ENCODE data around the gene BNIP1.

- TF ChIP-seq, protein P1, sequence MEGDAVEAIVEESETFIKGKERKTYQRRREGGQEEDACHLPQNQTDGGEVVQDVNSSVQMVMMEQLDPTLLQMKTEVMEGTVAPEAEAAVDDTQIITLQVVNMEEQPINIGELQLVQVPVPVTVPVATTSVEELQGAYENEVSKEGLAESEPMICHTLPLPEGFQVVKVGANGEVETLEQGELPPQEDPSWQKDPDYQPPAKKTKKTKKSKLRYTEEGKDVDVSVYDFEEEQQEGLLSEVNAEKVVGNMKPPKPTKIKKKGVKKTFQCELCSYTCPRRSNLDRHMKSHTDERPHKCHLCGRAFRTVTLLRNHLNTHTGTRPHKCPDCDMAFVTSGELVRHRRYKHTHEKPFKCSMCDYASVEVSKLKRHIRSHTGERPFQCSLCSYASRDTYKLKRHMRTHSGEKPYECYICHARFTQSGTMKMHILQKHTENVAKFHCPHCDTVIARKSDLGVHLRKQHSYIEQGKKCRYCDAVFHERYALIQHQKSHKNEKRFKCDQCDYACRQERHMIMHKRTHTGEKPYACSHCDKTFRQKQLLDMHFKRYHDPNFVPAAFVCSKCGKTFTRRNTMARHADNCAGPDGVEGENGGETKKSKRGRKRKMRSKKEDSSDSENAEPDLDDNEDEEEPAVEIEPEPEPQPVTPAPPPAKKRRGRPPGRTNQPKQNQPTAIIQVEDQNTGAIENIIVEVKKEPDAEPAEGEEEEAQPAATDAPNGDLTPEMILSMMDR (conservative IDR thresholded peaks at IDR 0.05; ENCODE audit: low read length): no peak
- TF ChIP-seq EZH2phosphoT487 (IDR thresholded peaks at IDR 0.05; ENCODE audit: borderline replicate concordance): no peak
These were observed 61.6 kb downstream of the BNIP1 start for GRCh38 chr5:173205916-173206315.
